Thyroid gland (tissue), 4 donors: ENCODE measurements around the gene OTP.

Experiments
- POLR2A ChIP-seq, 2 donors: fragments of 450-650 bp; IDR thresholded peaks; one replicate each; pipeline ENCODE4 v1.6.1; 2017; ENCODE audit warnings: antibody characterized with exemption in 2 of 2, mild to moderate bottlenecking in 2 of 2, moderate library complexity in 1 of 2
- TF ChIP-seq, protein P1 (sequence below), 6 experiments: fragments of 200-600 bp in 3 of 6; fragments of 450-650 bp in 3 of 6; sonication (generic) in 3 of 6; IDR thresholded peaks; one replicate each; pipeline ENCODE4 v1.5.1; 2016 to 2019; ENCODE audit warnings: antibody characterized with exemption in 6 of 6, mild to moderate bottlenecking in 2 of 6, inconsistent platforms in 1 of 6, moderate library complexity in 1 of 6

DNA sequence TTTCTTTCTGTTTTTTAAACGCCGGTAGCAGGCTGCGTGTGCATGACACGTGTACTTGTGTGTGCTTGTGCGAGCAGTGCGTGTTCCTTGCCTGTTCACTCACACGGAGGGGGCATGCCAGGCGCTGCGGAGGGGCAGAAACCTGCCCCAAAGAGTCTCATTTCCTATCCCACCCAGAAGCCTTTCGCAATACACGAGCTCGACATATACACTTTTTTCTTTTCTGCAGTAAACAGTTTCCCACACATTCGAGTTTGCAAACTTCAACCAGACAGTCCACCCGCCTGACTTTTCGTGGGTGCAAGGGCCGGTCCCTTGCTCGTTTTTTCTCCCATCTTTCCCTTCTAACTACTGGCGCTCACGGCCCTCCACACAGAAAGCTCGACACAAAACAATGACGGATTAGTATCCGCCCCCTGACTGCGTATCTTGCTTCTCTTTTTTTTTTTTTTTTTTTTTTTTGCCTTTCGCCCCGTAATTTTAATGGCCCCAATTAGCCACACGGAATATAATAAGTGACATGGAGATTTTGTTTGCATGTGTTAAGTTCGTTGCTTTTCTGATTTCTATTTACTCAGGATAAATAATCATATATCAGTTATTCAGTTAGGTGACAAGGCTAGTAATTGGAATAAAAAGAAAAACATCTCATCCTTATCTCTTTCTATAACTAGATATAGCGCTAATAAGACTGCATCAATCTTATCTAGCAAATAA, 5.3 kb upstream of the OTP start:
- no peak for TF ChIP-seq POLR2A (IDR thresholded peaks at IDR 0.05)
- TF ChIP-seq, protein P1, sequence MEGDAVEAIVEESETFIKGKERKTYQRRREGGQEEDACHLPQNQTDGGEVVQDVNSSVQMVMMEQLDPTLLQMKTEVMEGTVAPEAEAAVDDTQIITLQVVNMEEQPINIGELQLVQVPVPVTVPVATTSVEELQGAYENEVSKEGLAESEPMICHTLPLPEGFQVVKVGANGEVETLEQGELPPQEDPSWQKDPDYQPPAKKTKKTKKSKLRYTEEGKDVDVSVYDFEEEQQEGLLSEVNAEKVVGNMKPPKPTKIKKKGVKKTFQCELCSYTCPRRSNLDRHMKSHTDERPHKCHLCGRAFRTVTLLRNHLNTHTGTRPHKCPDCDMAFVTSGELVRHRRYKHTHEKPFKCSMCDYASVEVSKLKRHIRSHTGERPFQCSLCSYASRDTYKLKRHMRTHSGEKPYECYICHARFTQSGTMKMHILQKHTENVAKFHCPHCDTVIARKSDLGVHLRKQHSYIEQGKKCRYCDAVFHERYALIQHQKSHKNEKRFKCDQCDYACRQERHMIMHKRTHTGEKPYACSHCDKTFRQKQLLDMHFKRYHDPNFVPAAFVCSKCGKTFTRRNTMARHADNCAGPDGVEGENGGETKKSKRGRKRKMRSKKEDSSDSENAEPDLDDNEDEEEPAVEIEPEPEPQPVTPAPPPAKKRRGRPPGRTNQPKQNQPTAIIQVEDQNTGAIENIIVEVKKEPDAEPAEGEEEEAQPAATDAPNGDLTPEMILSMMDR (IDR thresholded peaks at IDR 0.05) = no peak
